Jurkat, Clone E6-1 (cell line): Measurements from ENCODE around the gene TBL3.

Experiments used
- DNase-seq: peaks from one replicate; pipeline ENCODE4 v3.0.0-alpha.2; 2011; ENCODE audit warnings: low read depth, low spot score
- H3K4me3 ChIP-seq: 2 replicates; pipeline ENCODE4 v1.5.1; 2011; ENCODE audit warnings: mild to moderate bottlenecking, low read length, control low read depth, moderate library complexity

TBL3 gene

DNA sequence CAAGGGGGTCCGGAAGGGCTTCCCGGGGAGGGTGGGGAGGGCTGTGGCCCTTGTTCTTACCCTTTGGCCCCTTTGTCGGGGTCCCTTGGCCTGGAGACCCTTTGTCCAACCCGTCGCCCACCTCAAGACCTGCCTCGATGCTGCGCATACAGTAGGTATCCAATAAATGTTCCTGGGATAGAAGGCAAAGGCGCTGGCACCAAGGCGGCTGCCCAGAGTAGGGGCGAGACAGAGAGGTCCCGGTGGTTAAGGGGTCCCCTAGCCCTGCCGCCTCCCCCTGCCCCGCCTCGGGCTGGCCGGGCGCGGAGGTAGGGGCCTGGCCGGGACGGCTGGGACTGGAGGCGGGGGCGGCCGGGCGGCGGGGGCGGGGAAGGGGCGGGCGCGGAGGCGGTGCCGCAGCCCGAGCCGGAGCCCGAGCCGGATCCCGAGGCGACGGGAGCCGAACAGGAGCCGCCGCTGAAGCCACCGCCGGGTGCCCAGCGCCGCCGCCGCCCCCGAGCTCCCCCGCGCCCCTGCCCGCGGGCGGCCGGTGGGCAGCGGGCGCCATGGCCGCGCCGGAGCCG is 54.7 kb downstream of the TBL3 start, which contains the start of gene NHERF2:
Gene NHERF2, plus strand, starts transcription at position 442 of the 563 bp plus-strand sequence. Its CDS starts 104 bp downstream, at position 546.
- DNase-seq = no peak
- peak within 1 kb of the TSS; percentile 24; the same call in 1 of the 2 replicates for H3K4me3 ChIP-seq

DNA sequence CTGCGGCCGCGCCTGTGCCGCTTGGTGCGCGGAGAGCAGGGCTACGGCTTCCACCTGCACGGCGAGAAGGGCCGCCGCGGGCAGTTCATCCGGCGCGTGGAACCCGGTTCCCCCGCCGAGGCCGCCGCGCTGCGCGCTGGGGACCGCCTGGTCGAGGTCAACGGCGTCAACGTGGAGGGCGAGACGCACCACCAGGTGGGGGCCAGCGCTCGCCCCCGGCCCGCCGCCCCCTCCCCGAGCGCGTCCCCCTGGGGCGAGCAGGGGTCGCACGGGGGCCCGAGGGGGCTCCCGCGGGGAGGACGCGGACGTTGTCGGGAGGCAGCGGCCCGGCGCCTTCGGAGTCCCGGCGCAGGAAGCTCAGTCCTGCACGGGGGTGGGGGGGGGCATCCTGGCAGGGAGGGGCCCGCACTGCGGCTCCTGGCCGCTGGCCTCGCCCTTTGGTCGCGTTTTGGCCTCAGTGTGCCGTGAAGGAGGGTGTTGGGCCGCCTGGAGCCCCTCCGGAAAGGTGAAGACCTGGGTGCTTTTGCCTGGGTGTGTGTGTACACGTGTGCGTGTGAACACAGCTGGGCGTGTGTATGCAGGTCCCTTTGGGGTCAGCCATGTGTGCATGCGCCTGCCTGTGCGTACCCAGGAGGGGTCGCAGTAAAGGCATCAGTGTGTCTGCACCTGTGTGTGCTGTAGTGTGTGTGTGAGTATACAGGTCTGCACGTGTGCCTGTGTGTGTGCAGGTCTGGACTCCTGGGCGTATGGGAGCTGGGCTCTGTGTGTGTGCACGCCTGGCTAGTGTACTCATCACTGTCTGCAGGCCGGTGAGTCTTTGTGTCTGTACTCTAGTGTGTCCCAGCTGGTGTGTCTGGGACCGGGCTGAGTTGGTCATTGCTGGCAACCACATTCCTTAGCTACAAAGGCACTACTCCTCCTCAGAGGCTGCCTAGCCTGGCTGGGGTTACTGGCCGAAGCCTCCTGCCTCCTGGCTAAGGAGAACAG is 55.5 kb downstream of the TBL3 start:
- DNase-seq = no peak
- peak overlapping the region; percentile 24; the same call in 1 of the 2 replicates for H3K4me3 ChIP-seq

DNA sequence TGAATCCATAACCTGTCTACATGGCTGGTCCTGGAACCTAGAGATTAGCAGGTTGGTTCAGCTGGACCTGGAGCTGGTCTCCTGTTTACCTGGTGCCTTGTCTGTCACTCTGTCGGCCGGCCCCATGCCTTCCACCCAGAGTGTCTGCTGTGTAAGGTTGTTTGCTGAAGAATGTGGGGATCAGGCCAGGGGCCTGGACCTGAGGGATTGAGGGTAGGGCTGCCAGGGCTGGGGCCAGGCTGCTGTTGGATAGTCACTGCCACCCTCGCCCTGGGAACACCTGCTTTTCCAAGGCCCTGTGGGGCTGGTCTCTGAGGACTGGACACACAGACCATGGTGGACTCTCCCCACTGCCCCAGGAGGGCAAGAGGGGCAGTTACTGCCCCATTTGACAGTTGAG is 56.3 kb downstream of the TBL3 start:
- DNase-seq = no peak
- H3K4me3 ChIP-seq = no peak overlapping the region

DNA sequence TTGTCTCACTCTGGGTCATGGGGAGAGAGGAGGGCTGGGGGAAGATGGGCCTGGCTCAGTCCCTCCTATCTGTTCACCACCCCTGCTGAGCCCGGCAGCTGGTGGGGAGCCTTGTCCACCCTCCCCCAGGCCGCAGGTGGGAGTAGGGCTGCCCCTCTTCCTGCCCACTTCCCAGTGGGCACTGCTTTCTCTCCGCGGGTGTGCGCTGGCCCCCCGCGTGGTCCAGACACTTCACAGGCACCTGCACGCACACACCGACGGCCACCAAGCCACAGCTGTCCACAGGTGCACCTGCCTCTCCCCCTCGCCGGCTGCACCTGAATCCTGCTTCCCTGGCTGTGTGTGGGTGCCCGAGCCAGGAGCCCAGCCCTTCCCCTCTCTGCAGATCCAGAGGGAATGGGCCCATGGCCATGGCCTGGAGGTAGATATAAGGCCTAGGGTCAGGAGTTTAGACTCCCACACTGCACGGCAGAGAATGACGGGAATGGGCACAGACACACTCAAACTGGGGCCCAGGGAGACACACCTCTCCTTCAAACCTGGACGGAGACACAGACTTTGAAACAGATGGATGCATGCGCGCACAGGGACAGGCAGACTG is 56.9 kb downstream of the TBL3 start:
- no peak for DNase-seq
- no peak overlapping the region for H3K4me3 ChIP-seq

DNA sequence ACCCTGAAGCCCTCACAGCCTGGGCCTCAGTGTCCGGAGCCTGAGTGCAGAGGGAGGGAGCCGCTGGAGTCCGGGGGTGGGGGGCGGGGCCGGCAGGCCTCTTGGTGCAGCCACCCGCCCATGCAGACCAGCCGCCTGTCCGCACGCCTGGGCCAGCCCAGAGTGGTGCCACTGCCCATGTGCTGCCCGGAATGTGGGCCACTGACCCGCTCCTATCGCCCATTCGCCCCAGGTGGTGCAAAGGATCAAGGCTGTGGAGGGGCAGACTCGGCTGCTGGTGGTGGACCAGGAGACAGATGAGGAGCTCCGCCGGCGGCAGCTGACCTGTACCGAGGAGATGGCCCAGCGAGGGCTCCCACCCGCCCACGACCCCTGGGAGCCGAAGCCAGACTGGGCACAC is 57.5 kb downstream of the TBL3 start:
- no peak for DNase-seq
- H3K4me3 ChIP-seq = no peak overlapping the region

DNA sequence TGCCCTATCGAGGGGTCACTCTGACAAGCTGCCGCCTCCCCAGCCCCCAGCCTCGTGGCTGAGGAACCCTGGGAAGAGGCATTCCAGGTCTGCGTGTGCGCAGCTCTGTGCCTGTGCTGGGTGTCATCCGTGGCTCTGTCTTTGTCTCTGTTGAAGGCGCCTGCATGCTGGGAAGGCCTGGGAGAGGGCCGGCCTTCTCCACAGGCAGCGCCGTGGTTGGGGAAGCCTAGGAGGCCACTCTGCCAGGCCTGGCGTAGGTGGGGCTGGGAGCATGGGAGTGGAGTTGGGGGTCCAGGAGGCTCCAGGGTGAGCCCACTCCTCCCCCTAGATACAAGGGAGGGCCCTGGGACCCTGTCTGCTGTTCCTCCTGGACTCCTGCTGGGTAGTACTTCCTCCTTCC is 58.2 kb downstream of the TBL3 start:
- DNase-seq = no peak
- H3K4me3 ChIP-seq = no peak overlapping the region

DNA sequence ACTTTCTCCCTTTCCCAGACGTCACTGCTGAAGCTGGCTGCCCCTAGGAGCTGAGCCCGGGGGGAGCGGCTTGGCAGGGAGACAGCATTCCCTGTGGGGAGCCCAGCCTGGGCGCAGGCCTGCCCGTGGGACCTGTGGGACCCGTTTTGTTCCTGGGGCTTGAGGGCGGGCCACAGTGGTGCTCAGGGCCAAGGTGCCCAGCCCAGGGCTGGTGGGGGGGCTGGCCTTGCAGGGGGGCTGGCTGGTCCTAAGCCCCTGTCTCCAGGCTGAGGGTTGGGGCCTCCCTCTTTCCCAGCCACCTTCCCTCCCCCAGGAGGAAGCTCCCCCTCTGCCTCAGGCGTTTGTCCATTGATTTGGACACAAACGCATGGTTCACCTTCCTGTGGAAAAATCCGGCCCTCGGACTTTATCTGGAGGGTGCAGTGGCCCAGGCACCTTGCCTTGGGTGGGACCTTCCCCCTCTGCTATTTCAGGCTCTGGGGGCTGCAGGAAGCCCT is 59.3 kb downstream of the TBL3 start:
- no peak for DNase-seq
- no peak overlapping the region for H3K4me3 ChIP-seq
